Endothelial cell of umbilical vein (primary cell): Measurements from ENCODE around the gene RPS6KL1. TPM values are rescaled to one million over a fixed set of nuclear protein-coding genes. Genes with fewer than 3 reads are reported as not detected.

Experiments
- BruUV-seq: library from RNA; stranded (reverse); fragments of 400-500 nt; replicated peaks from 2 replicates; lab custom pipeline; 2021; lab: Mats Ljungman, UMichigan
- CTCF ChIA-PET: fragments of 300-600, 350-600 bp; sonication (Branson Sonifier 250); formaldehyde crosslinking; loops from one replicate; lab custom pipeline; 2021; ENCODE audit warnings: antibody characterized with exemption, inconsistent platforms; lab: Charles Lee
- POLR2A ChIA-PET: fragments of 300-600, 350-600 bp; sonication (Branson Sonifier 250); formaldehyde crosslinking; loops from one replicate; lab custom pipeline; 2021; ENCODE audit warnings: antibody characterized with exemption, inconsistent platforms; lab: Charles Lee
- DNase-seq: peaks from one replicate; pipeline ENCODE4 v3.0.0-alpha.2; 2011; ENCODE audit warnings: low read depth, low spot score
- FAIRE-seq: peaks from 2 replicates; lab custom pipeline; 2011; peaks lifted over from hg19 to GRCh38; lab: Jason Lieb, UNC
- H2AFZ ChIP-seq: 2 replicates; pipeline ENCODE4 v1.6.0; 2012; ENCODE audit warnings: low read depth, low read length, control low read depth, inconsistent platforms
- H3K27ac ChIP-seq: 2 replicates; pipeline ENCODE4 v1.5.1; 2011; ENCODE audit warnings: low read depth, mild to moderate bottlenecking, control low read depth, low read length, moderate library complexity; ENCODE audit not compliant: insufficient read depth
- H3K27me3 ChIP-seq, 2 experiments: 2 replicates each; pipeline versions ENCODE4 v1.6.0 to v1.6.1; 2011; ENCODE audit warnings: low read length in 2 of 2, mixed read lengths in 1 of 2; ENCODE audit not compliant: control insufficient read depth in 2 of 2, insufficient read depth in 2 of 2
- H3K36me3 ChIP-seq, 2 experiments: 2 replicates in 1 of 2; 3 replicates in 1 of 2; pipeline ENCODE4 v1.5.1; 2011; ENCODE audit warnings: low read length in 2 of 2, mild to moderate bottlenecking in 1 of 2, moderate library complexity in 1 of 2; ENCODE audit not compliant: control insufficient read depth in 2 of 2, insufficient read depth in 2 of 2; ENCODE audit errors: extremely low read depth in 1 of 2
- H3K4me1 ChIP-seq: 3 replicates; pipeline ENCODE4 v1.5.1; 2011; ENCODE audit warnings: mild to moderate bottlenecking, low read length; ENCODE audit not compliant: control insufficient read depth, insufficient read depth; ENCODE audit errors: extremely low read depth
- H3K4me2 ChIP-seq: 2 replicates; pipeline ENCODE4 v1.6.1; 2011; ENCODE audit warnings: low read length, control low read depth, mixed read lengths; ENCODE audit not compliant: insufficient read depth
- H3K4me3 ChIP-seq, 3 experiments: fragments of 200-600 bp in 1 of 3; sonication (generic), shearing (Covaris generic) in 1 of 3; replicated peaks in 1 of 3; 2 replicates each; pipeline ENCODE4 v1.5.1; 2011 to 2016; ENCODE audit warnings: control low read depth in 3 of 3, low read length in 3 of 3, mild to moderate bottlenecking in 2 of 3, inconsistent platforms in 1 of 3, low read depth in 1 of 3, moderate library complexity in 1 of 3; ENCODE audit not compliant: insufficient read depth in 1 of 3
- H3K79me2 ChIP-seq: 2 replicates; pipeline ENCODE4 v1.6.0; 2012; ENCODE audit warnings: low read length, inconsistent platforms; ENCODE audit not compliant: control insufficient read depth, insufficient read depth
- H3K9ac ChIP-seq: replicated peaks from 2 replicates; pipeline ENCODE3; 2011; ENCODE audit warnings: low read length, control low read depth; ENCODE audit not compliant: insufficient read depth; ENCODE audit errors: extremely low read depth
- H3K9me1 ChIP-seq: replicated peaks from 3 replicates; pipeline ENCODE4 v1.6.0; 2011; ENCODE audit warnings: mild to moderate bottlenecking, low read length; ENCODE audit not compliant: control insufficient read depth, insufficient read depth; ENCODE audit errors: extremely low read depth
- H3K9me3 ChIP-seq: replicated peaks from 2 replicates; pipeline ENCODE4 v1.5.1; 2012; ENCODE audit warnings: low read length, inconsistent platforms; ENCODE audit not compliant: control insufficient read depth, insufficient read depth
- H4K20me1 ChIP-seq: replicated peaks from 2 replicates; pipeline ENCODE3; 2011; ENCODE audit warnings: mild to moderate bottlenecking, low read length; ENCODE audit not compliant: control insufficient read depth, insufficient read depth; ENCODE audit errors: extremely low read depth
- CTCF ChIP-seq, 2 donors: IDR thresholded peaks; 1 replicate in 1 of 2; 2 replicates in 1 of 2; pipeline ENCODE4 v1.5.1; 2011; ENCODE audit warnings: low read length in 2 of 2, mild to moderate bottlenecking in 2 of 2, moderate library complexity in 2 of 2, control low read depth in 1 of 2, inconsistent platforms in 1 of 2, low read depth in 1 of 2; ENCODE audit not compliant: insufficient read depth in 1 of 2; ENCODE audit errors: extremely low read depth in 1 of 2
- EZH2 ChIP-seq: IDR thresholded peaks from 2 replicates; pipeline ENCODE4 v1.6.1; 2012; ENCODE audit warnings: borderline replicate concordance, low read depth, mild to moderate bottlenecking, moderate library complexity, low read length, inconsistent platforms; ENCODE audit not compliant: severe bottlenecking
- FOS ChIP-seq: IDR thresholded peaks from 2 replicates; pipeline ENCODE4 v1.6.1; 2011; ENCODE audit warnings: mild to moderate bottlenecking, low read length, moderate library complexity, borderline replicate concordance; ENCODE audit not compliant: insufficient read depth
- GATA2 ChIP-seq: IDR thresholded peaks from 2 replicates; pipeline ENCODE4 v1.7.0; 2011; ENCODE audit warnings: low read depth, mild to moderate bottlenecking, moderate library complexity, mixed read lengths, low read length; ENCODE audit not compliant: insufficient read length, insufficient read depth
- JUN ChIP-seq: IDR thresholded peaks from 2 replicates; pipeline ENCODE4 v1.6.1; 2011; ENCODE audit warnings: borderline replicate concordance, low read depth; ENCODE audit not compliant: insufficient read length, insufficient read depth
- MAX ChIP-seq: IDR thresholded peaks from 2 replicates; pipeline ENCODE4 v1.6.1; 2011; ENCODE audit not compliant: insufficient read depth, insufficient read length
- MYC ChIP-seq: IDR thresholded peaks from one replicate; pipeline ENCODE4 v1.6.1; 2011; ENCODE audit warnings: mild to moderate bottlenecking, low read depth, low read length
- POLR2A ChIP-seq: IDR thresholded peaks from 2 replicates; pipeline ENCODE4 v1.6.1; 2012; ENCODE audit warnings: low read depth, mild to moderate bottlenecking, control low read depth, low read length
- POLR2AphosphoS5 ChIP-seq: IDR thresholded peaks from 2 replicates; pipeline ENCODE4 v1.6.1; 2012; ENCODE audit warnings: low read depth, mild to moderate bottlenecking, control low read depth, low read length, moderate library complexity; ENCODE audit not compliant: insufficient read depth
- dilution Hi-C: fragments of 300-500 bp; cut with MboI; formaldehyde crosslinking; loops from one replicate; pipeline ENCODE4 v1.15.0; 2019; ENCODE audit warnings: low sequenced_read_pairs; ENCODE audit not compliant: extremely low pct_ligation_motif_present
- intact Hi-C: fragments of 100-400 bp; cut with micrococcal nuclease; formaldehyde crosslinking; loops from one replicate; pipeline ENCODE4 v1.10.0; 2022
- polyA plus RNA-seq, 4 experiments: library from polyadenylated mRNA; depleted of rRNA in 3 of 4; stranded (reverse) in 3 of 4; unstranded in 1 of 4; fragments of >200 nt; gene quantifications; 2 replicates each; pipeline versions ENCODE4 v1.2.1 to v1.2.3, GENCODE V29; 2011 to 2012; ENCODE audit warnings: missing spikeins in 1 of 4
- total RNA-seq: library from RNA; stranded (reverse); gene quantifications from 2 replicates; pipeline ENCODE4 v1.2.3, GENCODE V29; 2021

The RPS6KL1 gene
- total and polyA plus RNA-seq, 2 donors (not counting 3 experiments of a cell fraction or from before 2014, with no cell fraction given), result 10.2 to 23.8 TPM

GRCh38 chr14:74935360-74935680 lies 12.3 kb upstream of the RPS6KL1 start:
- TF ChIP-seq FOS (no peak), CTCF (IDR thresholded peaks at IDR 0.05; ENCODE audit: extremely low read depth in 1 of 2, insufficient read depth in 1 of 2, low read depth in 1 of 2, low read length in 2 of 2) (no peak), MYC (no peak), POLR2A (no peak), MAX (no peak), GATA2 (no peak), EZH2 (no peak), POLR2AphosphoS5 (no peak), JUN (no peak)
- no peaks in the 10 kb centered on the region for H3K27me3 ChIP-seq
- no peaks in the 10 kb centered on the region for H3K9me3 ChIP-seq
- no peaks in the 10 kb centered on the region for H3K79me2 ChIP-seq
- no peaks in the 10 kb centered on the region for H3K9me1 ChIP-seq
- intact Hi-C loops (no loop called here), dilution Hi-C loops (no loop called here)
- H3K4me2 ChIP-seq, result no peak overlapping the region
- no peak overlapping the region for H3K9ac ChIP-seq
- H4K20me1 ChIP-seq, result no peaks in the 10 kb centered on the region
- DNase-seq (peak; percentile 21), FAIRE-seq (no peak)
- ChIA-PET CTCF (interaction anchor here (1.2 to 1.4 kb wide), 3 partner anchors 13 to 153 kb away, joined by 4 to 7 read pairs (median 4); partner anchors contain the start of gene RPS6KL1), POLR2A (no interaction called here)
- no peak overlapping the region for H3K4me3 ChIP-seq
- H3K36me3 ChIP-seq, result no peaks in the 10 kb centered on the region
- peaks cover 17% of the 10 kb centered on the region for H3K4me1 ChIP-seq
- H3K27ac ChIP-seq, result no peak overlapping the region
- no peak overlapping the region for H2AFZ ChIP-seq
- BruUV-seq, result no TSS peak
